HL-60 (cell line): ENCODE results near the gene TMEM143.

Source experiments
- POLR2AphosphoS5 ChIP-seq: IDR thresholded peaks from 2 replicates; pipeline ENCODE4 v1.6.1; 2012; ENCODE audit warnings: low read depth
- TF ChIP-seq, protein P1 (sequence below): IDR thresholded peaks from one replicate; pipeline ENCODE4 v1.5.1; 2011; ENCODE audit warnings: low read length, control low read depth, inconsistent platforms; ENCODE audit not compliant: insufficient read depth
- TF ChIP-seq, protein P2 (sequence below): IDR thresholded peaks from 2 replicates; pipeline ENCODE4 v1.6.1; 2012; ENCODE audit warnings: low read depth; ENCODE audit not compliant: insufficient replicate concordance

DNA sequence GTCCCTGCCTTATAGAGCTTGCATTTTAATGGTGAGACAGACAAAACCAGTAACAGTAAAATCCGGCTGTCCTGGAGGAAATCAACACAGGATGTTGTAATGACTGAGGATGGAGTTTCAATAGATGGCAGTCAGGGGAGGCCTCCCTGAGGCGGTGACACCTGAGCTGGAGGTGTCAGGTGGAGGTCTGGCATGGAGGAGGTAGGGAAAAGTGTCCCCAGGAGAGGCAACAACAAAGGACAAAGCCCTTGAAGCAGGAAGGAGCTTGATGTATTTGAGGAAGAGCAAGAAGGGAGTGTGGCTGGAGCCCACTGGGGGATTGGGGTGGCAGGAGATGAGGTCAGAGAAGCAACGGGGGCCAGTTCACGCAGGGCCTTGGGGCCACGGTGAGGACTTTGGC, 37.5 kb upstream of the TMEM143 start:
- TF ChIP-seq, protein P1, sequence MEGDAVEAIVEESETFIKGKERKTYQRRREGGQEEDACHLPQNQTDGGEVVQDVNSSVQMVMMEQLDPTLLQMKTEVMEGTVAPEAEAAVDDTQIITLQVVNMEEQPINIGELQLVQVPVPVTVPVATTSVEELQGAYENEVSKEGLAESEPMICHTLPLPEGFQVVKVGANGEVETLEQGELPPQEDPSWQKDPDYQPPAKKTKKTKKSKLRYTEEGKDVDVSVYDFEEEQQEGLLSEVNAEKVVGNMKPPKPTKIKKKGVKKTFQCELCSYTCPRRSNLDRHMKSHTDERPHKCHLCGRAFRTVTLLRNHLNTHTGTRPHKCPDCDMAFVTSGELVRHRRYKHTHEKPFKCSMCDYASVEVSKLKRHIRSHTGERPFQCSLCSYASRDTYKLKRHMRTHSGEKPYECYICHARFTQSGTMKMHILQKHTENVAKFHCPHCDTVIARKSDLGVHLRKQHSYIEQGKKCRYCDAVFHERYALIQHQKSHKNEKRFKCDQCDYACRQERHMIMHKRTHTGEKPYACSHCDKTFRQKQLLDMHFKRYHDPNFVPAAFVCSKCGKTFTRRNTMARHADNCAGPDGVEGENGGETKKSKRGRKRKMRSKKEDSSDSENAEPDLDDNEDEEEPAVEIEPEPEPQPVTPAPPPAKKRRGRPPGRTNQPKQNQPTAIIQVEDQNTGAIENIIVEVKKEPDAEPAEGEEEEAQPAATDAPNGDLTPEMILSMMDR, result no peak
- no peak for TF ChIP-seq POLR2AphosphoS5
- TF ChIP-seq, protein P2, sequence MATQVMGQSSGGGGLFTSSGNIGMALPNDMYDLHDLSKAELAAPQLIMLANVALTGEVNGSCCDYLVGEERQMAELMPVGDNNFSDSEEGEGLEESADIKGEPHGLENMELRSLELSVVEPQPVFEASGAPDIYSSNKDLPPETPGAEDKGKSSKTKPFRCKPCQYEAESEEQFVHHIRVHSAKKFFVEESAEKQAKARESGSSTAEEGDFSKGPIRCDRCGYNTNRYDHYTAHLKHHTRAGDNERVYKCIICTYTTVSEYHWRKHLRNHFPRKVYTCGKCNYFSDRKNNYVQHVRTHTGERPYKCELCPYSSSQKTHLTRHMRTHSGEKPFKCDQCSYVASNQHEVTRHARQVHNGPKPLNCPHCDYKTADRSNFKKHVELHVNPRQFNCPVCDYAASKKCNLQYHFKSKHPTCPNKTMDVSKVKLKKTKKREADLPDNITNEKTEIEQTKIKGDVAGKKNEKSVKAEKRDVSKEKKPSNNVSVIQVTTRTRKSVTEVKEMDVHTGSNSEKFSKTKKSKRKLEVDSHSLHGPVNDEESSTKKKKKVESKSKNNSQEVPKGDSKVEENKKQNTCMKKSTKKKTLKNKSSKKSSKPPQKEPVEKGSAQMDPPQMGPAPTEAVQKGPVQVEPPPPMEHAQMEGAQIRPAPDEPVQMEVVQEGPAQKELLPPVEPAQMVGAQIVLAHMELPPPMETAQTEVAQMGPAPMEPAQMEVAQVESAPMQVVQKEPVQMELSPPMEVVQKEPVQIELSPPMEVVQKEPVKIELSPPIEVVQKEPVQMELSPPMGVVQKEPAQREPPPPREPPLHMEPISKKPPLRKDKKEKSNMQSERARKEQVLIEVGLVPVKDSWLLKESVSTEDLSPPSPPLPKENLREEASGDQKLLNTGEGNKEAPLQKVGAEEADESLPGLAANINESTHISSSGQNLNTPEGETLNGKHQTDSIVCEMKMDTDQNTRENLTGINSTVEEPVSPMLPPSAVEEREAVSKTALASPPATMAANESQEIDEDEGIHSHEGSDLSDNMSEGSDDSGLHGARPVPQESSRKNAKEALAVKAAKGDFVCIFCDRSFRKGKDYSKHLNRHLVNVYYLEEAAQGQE, result no peak
